Mammary epithelial cell (primary cell): ENCODE results near the gene TLE3.

Source experiments
- EZH2 ChIP-seq: IDR thresholded peaks from 2 replicates; pipeline ENCODE4 v1.6.1; 2012; ENCODE audit warnings: low read length, inconsistent platforms, borderline replicate concordance
- TF ChIP-seq, protein P1 (sequence below), 2 donors: IDR thresholded peaks in 1 of 2; conservative IDR thresholded peaks in 1 of 2; 2 replicates each; pipeline ENCODE4 v1.5.1; 2011 to 2012; ENCODE audit warnings: inconsistent platforms in 2 of 2, low read length in 2 of 2, mild to moderate bottlenecking in 2 of 2, control low read depth in 1 of 2, low read depth in 1 of 2; ENCODE audit not compliant: insufficient read depth in 1 of 2; ENCODE audit errors: extremely low read depth in 1 of 2

DNA sequence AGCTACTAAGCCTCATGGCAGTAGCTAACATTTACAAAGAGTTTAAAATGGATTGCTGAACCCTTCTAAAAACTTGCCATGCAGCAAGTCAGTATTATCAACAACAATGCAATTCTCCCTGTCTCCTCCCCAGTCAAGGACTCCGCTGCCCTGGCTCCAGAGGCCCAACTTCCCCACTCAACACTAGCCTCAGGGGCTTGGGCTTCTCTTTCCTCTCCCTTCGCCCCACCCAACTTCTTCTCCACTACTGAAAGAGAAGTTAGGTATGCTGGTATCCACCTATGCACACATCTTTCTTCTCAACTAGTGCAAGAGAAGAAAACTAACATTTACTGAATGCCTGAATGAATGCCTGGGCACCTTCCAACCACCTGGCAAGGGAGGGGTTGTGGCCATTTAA lies 30.7 kb downstream of the TLE3 start:
- TF ChIP-seq EZH2, result no peak
- TF ChIP-seq, protein P1, sequence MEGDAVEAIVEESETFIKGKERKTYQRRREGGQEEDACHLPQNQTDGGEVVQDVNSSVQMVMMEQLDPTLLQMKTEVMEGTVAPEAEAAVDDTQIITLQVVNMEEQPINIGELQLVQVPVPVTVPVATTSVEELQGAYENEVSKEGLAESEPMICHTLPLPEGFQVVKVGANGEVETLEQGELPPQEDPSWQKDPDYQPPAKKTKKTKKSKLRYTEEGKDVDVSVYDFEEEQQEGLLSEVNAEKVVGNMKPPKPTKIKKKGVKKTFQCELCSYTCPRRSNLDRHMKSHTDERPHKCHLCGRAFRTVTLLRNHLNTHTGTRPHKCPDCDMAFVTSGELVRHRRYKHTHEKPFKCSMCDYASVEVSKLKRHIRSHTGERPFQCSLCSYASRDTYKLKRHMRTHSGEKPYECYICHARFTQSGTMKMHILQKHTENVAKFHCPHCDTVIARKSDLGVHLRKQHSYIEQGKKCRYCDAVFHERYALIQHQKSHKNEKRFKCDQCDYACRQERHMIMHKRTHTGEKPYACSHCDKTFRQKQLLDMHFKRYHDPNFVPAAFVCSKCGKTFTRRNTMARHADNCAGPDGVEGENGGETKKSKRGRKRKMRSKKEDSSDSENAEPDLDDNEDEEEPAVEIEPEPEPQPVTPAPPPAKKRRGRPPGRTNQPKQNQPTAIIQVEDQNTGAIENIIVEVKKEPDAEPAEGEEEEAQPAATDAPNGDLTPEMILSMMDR (conservative IDR thresholded peaks at IDR 0.05 in 1 of 2, IDR thresholded peaks at IDR 0.05 in 1 of 2; ENCODE audit: extremely low read depth in 1 of 2, insufficient read depth in 1 of 2, low read depth in 1 of 2, low read length in 2 of 2), result no peak
